WTC11 (cell line): ENCODE measurements around the gene PDZK1IP1.

ENCODE experiments used
- CTCF ChIP-seq: fragments of 200-600 bp; IDR thresholded peaks from 2 replicates; pipeline ENCODE4 v1.8.0; 2022; ENCODE audit warnings: antibody characterized with exemption
- FOXK1 ChIP-seq: sonication (generic); formaldehyde crosslinking; IDR thresholded peaks from 2 replicates; pipeline ENCODE4 v1.8.0; 2022; ENCODE audit warnings: mild to moderate bottlenecking, moderate library complexity, missing genetic modification reagents
- TP53 ChIP-seq: sonication (generic); formaldehyde crosslinking; IDR thresholded peaks from 2 replicates; pipeline ENCODE4 v1.8.1; 2023; ENCODE audit warnings: mild to moderate bottlenecking, missing genetic modification reagents
- ZNF512 ChIP-seq: sonication (generic); formaldehyde crosslinking; IDR thresholded peaks from 2 replicates; pipeline ENCODE4 v1.8.1; 2022; ENCODE audit warnings: missing genetic modification reagents, borderline replicate concordance
- TF ChIP-seq, protein P1 (sequence below): fragments of 250-450 bp; sonication (Bioruptor Pico); IDR thresholded peaks from 2 replicates; pipeline ENCODE4 v1.9.0; 2021; ENCODE audit warnings: mild to moderate bottlenecking
- TF ChIP-seq, protein P2 (sequence below): sonication (generic); formaldehyde crosslinking; IDR thresholded peaks from 2 replicates; pipeline ENCODE4 v1.8.0; 2022; ENCODE audit warnings: mild to moderate bottlenecking, missing genetic modification reagents
- TF ChIP-seq, protein P3 (sequence below): sonication (generic); formaldehyde crosslinking; IDR thresholded peaks from 2 replicates; pipeline ENCODE4 v1.8.0; 2022; ENCODE audit warnings: mild to moderate bottlenecking, missing genetic modification reagents

- no peak for TF ChIP-seq TP53 (CRISPR knock-in tag)
- TF ChIP-seq ZNF512 (CRISPR knock-in tag): no peak
- TF ChIP-seq, protein P1, sequence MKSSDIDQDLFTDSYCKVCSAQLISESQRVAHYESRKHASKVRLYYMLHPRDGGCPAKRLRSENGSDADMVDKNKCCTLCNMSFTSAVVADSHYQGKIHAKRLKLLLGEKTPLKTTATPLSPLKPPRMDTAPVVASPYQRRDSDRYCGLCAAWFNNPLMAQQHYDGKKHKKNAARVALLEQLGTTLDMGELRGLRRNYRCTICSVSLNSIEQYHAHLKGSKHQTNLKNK (CRISPR knock-in tag): no peak
- no peak for TF ChIP-seq FOXK1 (CRISPR knock-in tag)
- no peak for TF ChIP-seq CTCF
- TF ChIP-seq, protein P2, sequence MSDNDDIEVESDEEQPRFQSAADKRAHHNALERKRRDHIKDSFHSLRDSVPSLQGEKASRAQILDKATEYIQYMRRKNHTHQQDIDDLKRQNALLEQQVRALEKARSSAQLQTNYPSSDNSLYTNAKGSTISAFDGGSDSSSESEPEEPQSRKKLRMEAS: no peak
- TF ChIP-seq, protein P3, sequence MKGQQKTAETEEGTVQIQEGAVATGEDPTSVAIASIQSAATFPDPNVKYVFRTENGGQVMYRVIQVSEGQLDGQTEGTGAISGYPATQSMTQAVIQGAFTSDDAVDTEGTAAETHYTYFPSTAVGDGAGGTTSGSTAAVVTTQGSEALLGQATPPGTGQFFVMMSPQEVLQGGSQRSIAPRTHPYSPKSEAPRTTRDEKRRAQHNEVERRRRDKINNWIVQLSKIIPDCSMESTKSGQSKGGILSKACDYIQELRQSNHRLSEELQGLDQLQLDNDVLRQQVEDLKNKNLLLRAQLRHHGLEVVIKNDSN (CRISPR knock-in tag): no peak
Measured at GRCh38 chr1:47194311-47194710, 4.5 kb upstream of the PDZK1IP1 start.
